K562 (cell line): ENCODE results near the gene SYT6.

Source experiments
- ARHGAP35 ChIP-seq: fragments of 450-650 bp; IDR thresholded peaks from 2 replicates; pipeline ENCODE4 v1.6.1; 2018; ENCODE audit not compliant: partially characterized antibody
- MEIS2 ChIP-seq: fragments of 450-650 bp; IDR thresholded peaks from 2 replicates; pipeline ENCODE4 v1.6.1; 2014; ENCODE audit warnings: mild to moderate bottlenecking; ENCODE audit not compliant: partially characterized antibody
- NFYB ChIP-seq: IDR thresholded peaks from 2 replicates; pipeline ENCODE4 v1.6.1; 2011; ENCODE audit warnings: mild to moderate bottlenecking, moderate library complexity; ENCODE audit not compliant: insufficient read length; ENCODE audit errors: extremely low read depth
- POLR2AphosphoS5 ChIP-seq: IDR thresholded peaks from 2 replicates; pipeline ENCODE4 v1.6.1; 2011; ENCODE audit warnings: mild to moderate bottlenecking, low read depth, low read length, moderate library complexity; ENCODE audit not compliant: control insufficient read depth, insufficient read depth
- ZNF121 ChIP-seq: sonication (generic); formaldehyde crosslinking; conservative IDR thresholded peaks from 2 replicates; pipeline ENCODE4 v1.8.0; 2022; ENCODE audit warnings: missing genetic modification reagents
- ZNF23 ChIP-seq: fragments of 250-450 bp; sonication (Bioruptor Pico); IDR thresholded peaks from 2 replicates; pipeline ENCODE4 v1.4.0; 2020; ENCODE audit warnings: mild to moderate bottlenecking
- TF ChIP-seq, protein P1 (sequence below): sonication (generic); formaldehyde crosslinking; IDR thresholded peaks from 2 replicates; pipeline ENCODE4 v1.8.1; 2023; ENCODE audit warnings: mild to moderate bottlenecking, missing genetic modification reagents

DNA sequence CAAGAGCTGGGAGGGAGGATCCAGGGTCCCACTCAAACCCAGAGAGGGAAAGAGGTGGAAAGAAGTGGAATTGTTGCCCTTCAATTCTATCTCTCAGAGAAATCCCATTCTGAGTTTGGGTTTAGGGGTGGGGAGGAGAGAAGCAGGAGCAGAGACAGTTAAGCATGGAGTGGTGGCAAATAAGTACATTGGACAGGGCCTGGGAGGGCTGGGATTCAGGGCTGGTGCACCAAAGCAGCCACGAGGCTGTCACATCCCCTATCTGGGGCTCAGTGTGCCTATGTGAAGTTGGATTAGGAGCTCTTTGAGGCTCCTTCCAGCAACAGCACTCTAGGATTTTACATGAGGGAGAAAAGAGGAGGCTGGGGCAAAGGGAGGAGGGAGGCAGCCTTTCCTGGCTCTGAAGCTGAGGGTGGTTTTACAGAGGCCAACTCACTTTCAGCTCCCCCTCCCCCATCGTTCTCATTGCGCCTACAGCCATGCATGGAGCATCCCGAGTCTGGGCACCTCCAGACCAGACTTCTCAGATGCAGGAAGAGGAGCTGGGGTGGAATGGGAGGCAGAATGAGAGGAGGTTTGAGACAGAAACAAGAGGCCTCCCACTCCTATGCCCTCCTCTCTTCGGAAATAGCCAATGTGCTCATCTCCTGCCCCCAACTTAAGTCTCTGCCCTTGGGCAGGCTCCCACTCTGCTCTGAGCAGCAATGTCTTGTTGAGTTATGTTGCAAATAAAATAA lies 3.0 kb upstream of the SYT6 start:
- TF ChIP-seq MEIS2 (no peak), NFYB (no peak), POLR2AphosphoS5 (no peak), ZNF23 (CRISPR knock-in tag) (no peak), ARHGAP35 (no peak), ZNF121 (CRISPR knock-in tag) (no peak)
- TF ChIP-seq, protein P1, sequence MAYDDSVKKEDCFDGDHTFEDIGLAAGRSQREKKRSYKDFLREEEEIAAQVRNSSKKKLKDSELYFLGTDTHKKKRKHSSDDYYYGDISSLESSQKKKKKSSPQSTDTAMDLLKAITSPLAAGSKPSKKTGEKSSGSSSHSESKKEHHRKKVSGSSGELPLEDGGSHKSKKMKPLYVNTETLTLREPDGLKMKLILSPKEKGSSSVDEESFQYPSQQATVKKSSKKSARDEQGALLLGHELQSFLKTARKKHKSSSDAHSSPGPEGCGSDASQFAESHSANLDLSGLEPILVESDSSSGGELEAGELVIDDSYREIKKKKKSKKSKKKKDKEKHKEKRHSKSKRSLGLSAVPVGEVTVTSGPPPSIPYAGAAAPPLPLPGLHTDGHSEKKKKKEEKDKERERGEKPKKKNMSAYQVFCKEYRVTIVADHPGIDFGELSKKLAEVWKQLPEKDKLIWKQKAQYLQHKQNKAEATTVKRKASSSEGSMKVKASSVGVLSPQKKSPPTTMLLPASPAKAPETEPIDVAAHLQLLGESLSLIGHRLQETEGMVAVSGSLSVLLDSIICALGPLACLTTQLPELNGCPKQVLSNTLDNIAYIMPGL (CRISPR knock-in tag) = no peak
